Raji (cell line): ENCODE measurements around the gene NOC4L.

ENCODE experiments used
- POLR2A ChIP-seq: IDR thresholded peaks from 2 replicates; pipeline ENCODE4 v1.6.1; 2011; ENCODE audit warnings: low read depth, low read length, control low read depth; ENCODE audit not compliant: insufficient read depth

NOC4L gene

GRCh38 chr12:132144115-132144809, at the start of gene NOC4L, which contains the start of gene DDX51:
Gene NOC4L, plus strand, starts transcription at chr12:132144457. Its CDS starts 32 bp downstream, at chr12:132144489.
Gene DDX51, minus strand, starts transcription at chr12:132144319. Its CDS starts 23 bp downstream, at chr12:132144296.
- peak; percentile 87 for TF ChIP-seq POLR2A

GRCh38 chr12:132095520-132096409, 48.5 kb upstream of the NOC4L start:
- no peak for TF ChIP-seq POLR2A

- no peak for TF ChIP-seq POLR2A
These were observed 44.5 kb upstream of the NOC4L start for GRCh38 chr12:132099739-132100138.

GRCh38 chr12:132100306-132101065, 43.8 kb upstream of the NOC4L start:
- no peak for TF ChIP-seq POLR2A

GRCh38 chr12:132102297-132102696, 42.0 kb upstream of the NOC4L start:
- no peak for TF ChIP-seq POLR2A

GRCh38 chr12:132103542-132104308, 40.5 kb upstream of the NOC4L start:
- no peak for TF ChIP-seq POLR2A

GRCh38 chr12:132105467-132105866, 38.8 kb upstream of the NOC4L start:
- no peak for TF ChIP-seq POLR2A

GRCh38 chr12:132106921-132107320, 37.3 kb upstream of the NOC4L start:
- TF ChIP-seq POLR2A, result no peak

- TF ChIP-seq POLR2A, result no peak
These were observed 35.9 kb upstream of the NOC4L start for GRCh38 chr12:132108211-132108832.

GRCh38 chr12:132109741-132110140, 34.5 kb upstream of the NOC4L start:
- TF ChIP-seq POLR2A, result no peak

- no peak for TF ChIP-seq POLR2A
These were observed 33.6 kb upstream of the NOC4L start for GRCh38 chr12:132110677-132111076.

- no peak for TF ChIP-seq POLR2A
These were observed 32.5 kb upstream of the NOC4L start for GRCh38 chr12:132111654-132112304.

- TF ChIP-seq POLR2A, result no peak
These were observed 29.6 kb upstream of the NOC4L start for GRCh38 chr12:132114667-132115066.

GRCh38 chr12:132115500-132115899, 28.8 kb upstream of the NOC4L start:
- TF ChIP-seq POLR2A, result no peak
